IMR-90 (cell line): ENCODE measurements around the gene FOXP4.

Experiments used
- BHLHE40 ChIP-seq: fragments of 150-350 bp; IDR thresholded peaks from 2 replicates; pipeline ENCODE4 v1.6.1; 2016; ENCODE audit warnings: mild to moderate bottlenecking, low read depth, low read length
- CTCF ChIP-seq: conservative IDR thresholded peaks from 2 replicates; pipeline ENCODE4 v1.5.1; 2012; ENCODE audit warnings: mild to moderate bottlenecking, low read depth, low read length, improper control_type of control experiment
- NFE2L2 ChIP-seq: fragments of 150-350 bp; IDR thresholded peaks from 2 replicates; pipeline ENCODE4 v1.6.1; 2016; ENCODE audit warnings: low read depth, mild to moderate bottlenecking, low read length
- POLR2A ChIP-seq: IDR thresholded peaks from 2 replicates; pipeline ENCODE4 v1.6.1; 2012; ENCODE audit warnings: mild to moderate bottlenecking, low read depth, low read length
- RAD21 ChIP-seq: IDR thresholded peaks from 2 replicates; pipeline ENCODE4 v1.6.1; 2012; ENCODE audit warnings: low read length, improper control_type of control experiment
- RCOR1 ChIP-seq: IDR thresholded peaks from 2 replicates; pipeline ENCODE4 v1.6.1; 2012; ENCODE audit warnings: mild to moderate bottlenecking, low read length, improper control_type of control experiment; ENCODE audit not compliant: insufficient replicate concordance
- USF2 ChIP-seq: fragments of 150-350 bp; IDR thresholded peaks from 2 replicates; pipeline ENCODE4 v1.6.1; 2017; ENCODE audit warnings: mild to moderate bottlenecking, antibody characterized with exemption, low read length, low read depth

- TF ChIP-seq POLR2A (no peak), RCOR1 (no peak), CTCF (no peak), USF2 (no peak), RAD21 (no peak), NFE2L2 (no peak), BHLHE40 (no peak)
These were observed 62.4 kb downstream of the FOXP4 start for GRCh38 chr6:41608443-41609151.
